Mucosa of descending colon (tissue), 3 donors: Measurements from ENCODE around the gene KLHL4. TPM values are rescaled to one million over a fixed set of nuclear protein-coding genes. Genes with fewer than 3 reads are reported as not detected.

Experiments
- ATAC-seq: fragments of 200-7000 bp; cut with Tn5 transposase; one replicate; pipeline ENCODE4 v1.9.1; 2020; ENCODE audit warnings: mild to moderate bottlenecking, moderate library complexity
- DNase-seq, 3 donors: peaks; one replicate each; pipeline ENCODE4 v3.0.0-alpha.2; 2020
- H3K36me3 ChIP-seq: fragments of 200-600 bp; one replicate; pipeline ENCODE4 v1.8.0; 2021; ENCODE audit warnings: low read depth, mild to moderate bottlenecking
- H3K4me1 ChIP-seq: fragments of 200-600 bp; one replicate; pipeline ENCODE4 v1.8.0; 2021; ENCODE audit warnings: low read depth, mild to moderate bottlenecking
- H3K4me3 ChIP-seq: fragments of 200-600 bp; one replicate; pipeline ENCODE4 v1.8.0; 2021; ENCODE audit warnings: mild to moderate bottlenecking
- H3K9me3 ChIP-seq: fragments of 200-600 bp; one replicate; pipeline ENCODE4 v1.8.0; 2021; ENCODE audit warnings: mild to moderate bottlenecking
- CTCF ChIP-seq: fragments of 200-600 bp; IDR thresholded peaks from one replicate; pipeline ENCODE4 v1.8.0; 2022; ENCODE audit warnings: antibody characterized with exemption, mild to moderate bottlenecking
- intact Hi-C, 2 donors: fragments of 100-400 bp; cut with DNase I in 1 of 2; cut with micrococcal nuclease in 1 of 2; formaldehyde crosslinking; loops; one replicate each; pipeline versions ENCODE4 v1.11.0 to v1.11.1; 2022; cut with DNase I, micrococcal nuclease
- total RNA-seq, 3 donors: library from RNA; stranded (reverse); fragmentation: NEBNext Ultra II Directional in 2 of 3; extraction: Animal tissue kit (Norgen Biotek cat#: 25700) in 2 of 3; gene quantifications; one replicate each; pipeline versions ENCODE4 v1.2.1 to v1.2.4, GENCODE V29; 2021 to 2023
- donor health status: DM: no; HTN: no; CAD: no; lungs with moderate emphysema.
- donor health status: DM: no; HTN: no; CAD: no.
- donor health status: DM: no; HTN: yes; CAD: no.

Gene KLHL4
- total RNA-seq, 3 donors from 2014 or later = 0.35 to 0.58 (median 0.41) TPM

GRCh38 chrX:87516717-87517121, 883 bp upstream of the KLHL4 start:
- no peak for DNase-seq
- intact Hi-C loops = no loop called here

GRCh38 chrX:87518504-87518903, 902 bp downstream of the KLHL4 start:
- intact Hi-C loops = no loop called here
- no peak for TF ChIP-seq CTCF
- Histone ChIP-seq H3K9me3 (no peaks in the 10 kb centered on the region), H3K4me1 (no peaks in the 10 kb centered on the region), H3K36me3 (no peaks in the 10 kb centered on the region), H3K4me3 (no peak overlapping the region)
- no peak for ATAC-seq
- DNase-seq = no peak

More at GRCh38 chrX:87516717-87517121, 883 bp upstream of the KLHL4 start:
- TF ChIP-seq CTCF = no peak
- H3K4me3 ChIP-seq = no peak overlapping the region
- H3K9me3 ChIP-seq = no peaks in the 10 kb centered on the region
- ATAC-seq = no peak
- H3K4me1 ChIP-seq = no peaks in the 10 kb centered on the region
- H3K36me3 ChIP-seq = no peaks in the 10 kb centered on the region

DNA sequence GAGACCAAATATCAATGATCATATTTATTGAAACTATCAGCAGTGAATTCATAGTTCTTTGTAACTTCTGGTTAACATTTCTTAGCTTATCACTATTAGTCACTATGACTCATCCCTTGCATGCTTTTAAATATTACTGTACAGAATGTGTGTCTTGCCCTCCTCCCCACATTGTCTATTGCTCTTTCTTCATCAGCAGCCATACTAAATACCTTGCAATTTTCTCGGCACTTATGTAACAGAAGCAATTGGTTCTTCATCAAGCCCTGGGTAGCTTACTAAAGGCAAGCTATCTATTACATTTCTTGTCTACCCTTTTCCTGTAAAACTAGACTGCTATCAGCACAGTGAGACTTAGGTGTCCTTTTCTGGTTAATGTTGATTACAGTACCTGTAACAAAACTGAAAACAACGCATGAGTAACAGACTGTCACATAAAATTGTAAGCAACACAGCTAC, 8.2 kb downstream of the KLHL4 start:
- Histone ChIP-seq H3K4me3 (no peak overlapping the region), H3K4me1 (no peaks in the 10 kb centered on the region), H3K36me3 (no peaks in the 10 kb centered on the region), H3K9me3 (no peaks in the 10 kb centered on the region)
- TF ChIP-seq CTCF = no peak
- DNase-seq = no peak
- ATAC-seq = no peak
- intact Hi-C loops = no loop called here

DNA sequence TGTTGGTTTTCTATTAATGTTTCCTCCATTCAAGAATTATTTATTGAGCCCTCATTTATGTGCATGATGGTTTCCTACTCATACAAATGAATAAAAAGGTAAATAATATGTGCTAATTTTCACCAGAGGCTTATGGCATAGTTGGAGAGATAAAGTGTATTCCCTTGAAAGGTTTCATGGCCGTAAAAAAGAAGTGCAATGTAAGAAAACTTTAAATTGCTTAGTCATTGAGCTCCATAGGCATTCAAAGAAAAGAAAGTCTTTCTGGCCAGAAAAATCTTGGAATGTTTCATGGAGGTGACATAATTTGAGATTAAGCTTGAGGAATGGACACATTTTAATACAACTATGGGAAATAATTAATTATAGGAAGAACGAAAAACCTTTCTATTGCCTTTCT, 8.7 kb downstream of the KLHL4 start:
- DNase-seq = no peak
- intact Hi-C loops = no loop called here
- TF ChIP-seq CTCF = no peak

GRCh38 chrX:87528487-87528886, 10.9 kb downstream of the KLHL4 start:
- TF ChIP-seq CTCF = no peak
- no peak overlapping the region for H3K4me3 ChIP-seq
- intact Hi-C loops = no loop called here
- no peaks in the 10 kb centered on the region for H3K4me1 ChIP-seq
- no peak for ATAC-seq
- no peaks in the 10 kb centered on the region for H3K36me3 ChIP-seq
- DNase-seq = no peak
- H3K9me3 ChIP-seq = no peaks in the 10 kb centered on the region

More for the DNA sequence above, 8.7 kb downstream of the KLHL4 start:
- Histone ChIP-seq H3K36me3 (no peaks in the 10 kb centered on the region), H3K9me3 (no peaks in the 10 kb centered on the region), H3K4me3 (no peak overlapping the region), H3K4me1 (no peaks in the 10 kb centered on the region)
- ATAC-seq = no peak

- ATAC-seq (no peak), DNase-seq (no peak)
- no peaks in the 10 kb centered on the region for H3K36me3 ChIP-seq
- TF ChIP-seq CTCF = no peak
- no peaks in the 10 kb centered on the region for H3K9me3 ChIP-seq
- H3K4me3 ChIP-seq = no peak overlapping the region
- intact Hi-C loops = no loop called here
- H3K4me1 ChIP-seq = no peaks in the 10 kb centered on the region
Measured at GRCh38 chrX:87571964-87572363, 54.4 kb downstream of the KLHL4 start.
